IMR-90 (cell line): ENCODE measurements around the gene SAMM50. TPM values are rescaled to one million over a fixed set of nuclear protein-coding genes. Genes with fewer than 3 reads are reported as not detected.

ENCODE experiments used
- ATAC-seq: fragments of 200-7000 bp; cut with Tn5 transposase; 2 replicates; pipeline ENCODE4 v1.9.1; 2020; ENCODE audit warnings: low read depth, mild to moderate bottlenecking, moderate library complexity
- BruUV-seq: library from RNA; stranded (reverse); fragments of 400-500 nt; replicated peaks from 2 replicates; lab custom pipeline; 2021; lab: Mats Ljungman, UMichigan
- CTCF ChIA-PET: fragments of 300-600 bp; formaldehyde crosslinking; extraction: SDS; loops from one replicate; lab custom pipeline; 2021; ENCODE audit warnings: antibody characterized with exemption; lab: Yijun Ruan, JAX
- POLR2A ChIA-PET: fragments of 300-600 bp; sonication (Branson Sonifier 250); formaldehyde crosslinking; loops from one replicate; lab custom pipeline; 2022; ENCODE audit warnings: antibody characterized with exemption; ENCODE audit not compliant: unreplicated experiment; lab: Charles Lee
- DNase-seq: peaks from one replicate; pipeline ENCODE4 v3.0.0; 2013
- H2AFZ ChIP-seq: replicated peaks from 2 replicates; pipeline ENCODE3; 2013; ENCODE audit warnings: low read length, mild to moderate bottlenecking; ENCODE audit not compliant: poor library complexity
- H2AK5ac ChIP-seq: 2 replicates; pipeline ENCODE4 v1.6.1; 2013; ENCODE audit warnings: low read depth, low read length, inconsistent platforms
- H2AK9ac ChIP-seq: replicated peaks from 2 replicates; pipeline ENCODE3; 2013; ENCODE audit warnings: mild to moderate bottlenecking, low read depth, low read length, moderate library complexity; ENCODE audit not compliant: poor library complexity
- H2BK120ac ChIP-seq: 2 replicates; pipeline ENCODE4 v1.6.1; 2013; ENCODE audit warnings: low read depth, low read length, inconsistent platforms
- H2BK15ac ChIP-seq: 3 replicates; pipeline ENCODE4 v1.6.1; 2013; ENCODE audit warnings: low read depth, low read length, inconsistent platforms
- H2BK20ac ChIP-seq: 2 replicates; pipeline ENCODE4 v1.6.1; 2013; ENCODE audit warnings: low read depth, mild to moderate bottlenecking, inconsistent platforms, low read length, moderate library complexity
- H2BK5ac ChIP-seq: 2 replicates; pipeline ENCODE4 v1.6.1; 2013; ENCODE audit warnings: mild to moderate bottlenecking, low read depth, low read length, inconsistent platforms; ENCODE audit not compliant: poor library complexity, severe bottlenecking
- H3K14ac ChIP-seq: replicated peaks from 2 replicates; pipeline ENCODE4 v1.6.1; 2013; ENCODE audit warnings: low read depth, low read length, inconsistent platforms
- H3K18ac ChIP-seq: 2 replicates; pipeline ENCODE4 v1.6.1; 2013; ENCODE audit warnings: low read depth, low read length, control low read depth
- H3K23ac ChIP-seq: 2 replicates; pipeline ENCODE4 v1.6.1; 2013; ENCODE audit warnings: low read depth, low read length, inconsistent platforms
- H3K27ac ChIP-seq: 2 replicates; pipeline ENCODE4 v1.5.1; 2013; ENCODE audit warnings: mild to moderate bottlenecking, control low read depth, low read length; ENCODE audit not compliant: insufficient read depth
- H3K27me3 ChIP-seq: 2 replicates; pipeline ENCODE4 v1.6.1; 2013; ENCODE audit warnings: low read length; ENCODE audit not compliant: control insufficient read depth, insufficient read depth
- H3K36me3 ChIP-seq: 2 replicates; pipeline ENCODE4 v1.6.1; 2013; ENCODE audit warnings: low read length, mixed read lengths; ENCODE audit not compliant: control insufficient read depth, insufficient read depth
- H3K4ac ChIP-seq: 2 replicates; pipeline ENCODE4 v1.6.1; 2013; ENCODE audit warnings: low read depth, low read length, inconsistent platforms
- H3K4me1 ChIP-seq: 2 replicates; pipeline ENCODE4 v1.6.1; 2013; ENCODE audit warnings: low read length, mixed read lengths; ENCODE audit not compliant: control insufficient read depth, insufficient read depth
- H3K4me2 ChIP-seq: 2 replicates; pipeline ENCODE4 v1.6.1; 2013; ENCODE audit warnings: low read depth, mild to moderate bottlenecking, control low read depth, low read length, moderate library complexity
- H3K4me3 ChIP-seq: 2 replicates; pipeline ENCODE4 v1.5.1; 2013; ENCODE audit warnings: low read depth, mild to moderate bottlenecking, control low read depth, low read length, moderate library complexity; ENCODE audit not compliant: insufficient read depth
- H3K56ac ChIP-seq: 2 replicates; pipeline ENCODE4 v1.6.1; 2013; ENCODE audit warnings: low read length, inconsistent platforms; ENCODE audit not compliant: insufficient read depth; ENCODE audit errors: extremely low read depth
- H3K79me1 ChIP-seq, 2 experiments: 2 replicates each; pipeline ENCODE4 v1.6.1; 2013; ENCODE audit warnings: low read length in 2 of 2, inconsistent platforms in 1 of 2, low read depth in 1 of 2
- H3K9ac ChIP-seq: 2 replicates; pipeline ENCODE4 v1.6.1; 2013; ENCODE audit warnings: low read depth, low read length, control low read depth
- H3K9me1 ChIP-seq: 2 replicates; pipeline ENCODE4 v1.6.1; 2013; ENCODE audit warnings: low read length, inconsistent platforms; ENCODE audit not compliant: insufficient read depth
- H3K9me3 ChIP-seq: 2 replicates; pipeline ENCODE4 v1.6.1; 2013; ENCODE audit warnings: low read length; ENCODE audit not compliant: control insufficient read depth, insufficient read depth
- H4K20me1 ChIP-seq: 2 replicates; pipeline ENCODE4 v1.6.1; 2013; ENCODE audit warnings: low read length, inconsistent platforms; ENCODE audit not compliant: insufficient read depth
- H4K5ac ChIP-seq: 2 replicates; pipeline ENCODE4 v1.6.1; 2013; ENCODE audit warnings: mild to moderate bottlenecking, low read depth, low read length, control low read depth
- H4K8ac ChIP-seq, 2 experiments: 2 replicates each; pipeline ENCODE4 v1.6.1; 2013; ENCODE audit warnings: low read depth in 2 of 2, low read length in 2 of 2, control low read depth in 1 of 2, inconsistent platforms in 1 of 2
- H4K91ac ChIP-seq: 2 replicates; pipeline ENCODE4 v1.6.1; 2013; ENCODE audit warnings: low read depth, low read length, inconsistent platforms; ENCODE audit not compliant: insufficient read depth
- CEBPB ChIP-seq: IDR thresholded peaks from 2 replicates; pipeline ENCODE4 v1.6.1; 2012; ENCODE audit warnings: low read depth, low read length, improper control_type of control experiment
- CHD1 ChIP-seq: IDR thresholded peaks from 2 replicates; pipeline ENCODE4 v1.6.1; 2012; ENCODE audit warnings: low read depth, low read length, improper control_type of control experiment
- CTCF ChIP-seq: conservative IDR thresholded peaks from 2 replicates; pipeline ENCODE4 v1.5.1; 2012; ENCODE audit warnings: mild to moderate bottlenecking, low read depth, low read length, improper control_type of control experiment
- ELK1 ChIP-seq: fragments of 150-350 bp; IDR thresholded peaks from 2 replicates; pipeline ENCODE4 v1.6.1; 2016; ENCODE audit warnings: low read depth, mild to moderate bottlenecking, low read length, moderate library complexity, borderline replicate concordance
- FOS ChIP-seq: fragments of 150-350 bp; IDR thresholded peaks from 2 replicates; pipeline ENCODE4 v1.6.1; 2016; ENCODE audit warnings: low read depth, low read length
- MAFK ChIP-seq: IDR thresholded peaks from 2 replicates; pipeline ENCODE4 v1.6.1; 2012; ENCODE audit warnings: low read depth, low read length, improper control_type of control experiment
- MAZ ChIP-seq: IDR thresholded peaks from 2 replicates; pipeline ENCODE4 v1.6.1; 2012; ENCODE audit warnings: low read depth, mild to moderate bottlenecking, low read length, improper control_type of control experiment, moderate library complexity, borderline replicate concordance
- MXI1 ChIP-seq: IDR thresholded peaks from 2 replicates; pipeline ENCODE4 v1.6.1; 2012; ENCODE audit warnings: low read depth, mild to moderate bottlenecking, low read length, moderate library complexity, borderline replicate concordance
- NFE2L2 ChIP-seq: fragments of 150-350 bp; IDR thresholded peaks from 2 replicates; pipeline ENCODE4 v1.6.1; 2016; ENCODE audit warnings: low read depth, mild to moderate bottlenecking, low read length
- POLR2A ChIP-seq: IDR thresholded peaks from 2 replicates; pipeline ENCODE4 v1.6.1; 2012; ENCODE audit warnings: mild to moderate bottlenecking, low read depth, low read length
- RFX5 ChIP-seq: IDR thresholded peaks from 2 replicates; pipeline ENCODE4 v1.8.0; 2012; ENCODE audit warnings: low read depth, mild to moderate bottlenecking, low read length, moderate library complexity
- SMC3 ChIP-seq: fragments of 150-350 bp; IDR thresholded peaks from 2 replicates; pipeline ENCODE4 v1.6.1; 2016; ENCODE audit warnings: low read depth, mild to moderate bottlenecking, antibody characterized with exemption, low read length, moderate library complexity
- WGBS, 2 experiments: methylation state at CpG; one replicate each; pipeline versions ENCODE4 v1.1.5 to v1.1.7; 2013; ENCODE audit warnings: missing lambda C conversion rate in 2 of 2; ENCODE audit not compliant: insufficient read length in 1 of 2; ENCODE audit errors: extremely low coverage in 2 of 2; 5-methylcytosine and 5-hydroxymethylcytosine counted together
- dilution Hi-C: fragments of 300-500 bp; cut with HindIII; formaldehyde crosslinking; loops from one replicate; pipeline ENCODE4 v1.14.3; 2018; ENCODE audit warnings: low sequenced_read_pairs; ENCODE audit not compliant: unreplicated experiment
- in situ Hi-C: fragments of 300-500 bp; cut with MboI; formaldehyde crosslinking; loops from 3 replicates; pipeline ENCODE4 v1.14.3; 2019; ENCODE audit warnings: low sequenced_read_pairs, inconsistent platforms, mixed read lengths
- intact Hi-C: fragments of 100-400 bp; cut with micrococcal nuclease; formaldehyde crosslinking; loops from 2 replicates; pipeline ENCODE4 v1.10.0; 2022
- polyA plus RNA-seq, 3 experiments: library from polyadenylated mRNA; depleted of rRNA; stranded (reverse); fragments of >200 nt; gene quantifications; 2 replicates each; pipeline ENCODE4 v1.2.3, GENCODE V29; 2012; ENCODE audit warnings: low replicate concordance in 1 of 3
- total RNA-seq: library from RNA; depleted of rRNA; stranded (reverse); fragments of >200 nt; gene quantifications from 2 replicates; pipeline ENCODE4 v1.2.3, GENCODE V29; 2012

Gene SAMM50
- total and polyA plus RNA-seq, 2 of the 4 experiments (the other 2 are of a cell fraction): 40.6 to 43.7 TPM

DNA sequence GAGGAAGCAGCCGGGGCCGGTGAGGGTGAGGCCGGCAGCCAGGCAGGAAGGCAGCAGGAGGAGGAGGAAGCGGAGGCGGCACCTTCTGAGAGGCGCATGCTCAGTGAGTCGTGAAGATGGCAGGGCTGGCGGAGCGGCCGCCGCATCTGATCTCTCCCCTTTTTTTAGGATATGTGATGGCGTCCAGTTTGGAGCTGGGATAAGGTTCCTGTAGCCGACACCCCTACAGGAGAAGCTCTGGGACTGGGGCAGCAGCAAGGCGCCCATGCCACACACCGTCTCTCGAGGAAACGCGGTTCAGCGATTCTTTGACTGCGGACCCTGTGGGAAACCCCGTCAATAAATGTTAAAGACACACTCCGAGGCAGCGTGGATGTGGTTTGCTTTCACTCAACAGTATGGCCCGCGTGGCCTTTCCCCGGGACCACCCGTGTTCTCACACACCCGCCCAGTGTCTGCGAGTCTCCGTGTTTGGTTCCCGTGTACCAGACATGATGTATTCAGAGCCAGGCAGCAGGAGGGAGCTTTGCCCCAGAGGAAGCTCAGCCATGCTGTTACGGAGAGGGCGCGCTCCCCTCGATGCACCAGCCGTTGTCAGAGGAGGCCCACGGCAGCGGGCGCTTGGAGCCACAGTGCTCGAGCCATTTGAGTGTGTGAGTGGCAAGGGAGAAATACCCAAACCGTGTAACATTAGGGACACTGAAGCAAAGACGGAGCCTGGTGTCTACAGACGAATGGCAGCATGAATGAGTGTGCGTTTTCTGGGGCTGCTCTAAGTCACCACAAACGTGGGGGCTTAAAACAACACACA, 41.1 kb downstream of the SAMM50 start:
- Histone ChIP-seq H2BK120ac (no peak overlapping the region), H3K14ac (no peak overlapping the region), H3K27me3 (no peaks in the 10 kb centered on the region), H3K4me3 (no peak overlapping the region), H3K9me3 (no peaks in the 10 kb centered on the region), H2BK15ac (no peak overlapping the region), H3K79me1 (peaks cover 0 to 15% of the 10 kb centered on the region in 2 experiments; a peak in 2 of 4 replicates), H4K5ac (no peak overlapping the region), H2BK5ac (no peak overlapping the region), H3K18ac (no peak overlapping the region), H2AK5ac (no peak overlapping the region), H3K36me3 (peaks cover 52% of the 10 kb centered on the region), H2BK20ac (no peak overlapping the region), H2AFZ (no peak overlapping the region), H3K4me1 (peaks cover 7% of the 10 kb centered on the region; the same call in 1 of the 2 replicates), H4K8ac (no peak overlapping the region), H2AK9ac (no peak overlapping the region), H4K20me1 (peaks cover 15% of the 10 kb centered on the region), H3K4ac (no peak overlapping the region), H3K4me2 (no peak overlapping the region), H3K9ac (no peak overlapping the region), H3K23ac (no peak overlapping the region), H3K56ac (no peak overlapping the region), H4K91ac (no peak overlapping the region), H3K27ac (no peak overlapping the region), H3K9me1 (no peaks in the 10 kb centered on the region)
- ATAC-seq (no peak), DNase-seq (no peak)
- ChIA-PET POLR2A (no interaction called here), CTCF (no interaction called here)
- no TSS peak for BruUV-seq
- 96% methylated on average over 30 of the region's 45 CpGs; no CpG with 5 or more reads in 1 of the 2 experiments for WGBS, 2 experiments
- intact Hi-C loops (no loop called here), dilution Hi-C loops (no loop called here), in situ Hi-C loops (loop anchor here (5.0 to 10.0 kb wide), 3 partner anchors 81 to 631 kb away; no protein-coding TSS in a partner anchor)
- TF ChIP-seq POLR2A (no peak), SMC3 (no peak), RFX5 (no peak), ELK1 (no peak), MAFK (no peak), FOS (no peak), CTCF (no peak), MXI1 (no peak), NFE2L2 (no peak), MAZ (no peak), CEBPB (no peak), CHD1 (no peak)
